ENCODE results near the gene TMEM120B. TPM values are rescaled to one million over a fixed set of nuclear protein-coding genes. Genes with fewer than 3 reads are reported as not detected.
A peak's percentile ranks its signal among the peaks of the same experiment; 100 is the strongest.

Gene TMEM120B
- total and polyA plus RNA-seq, 2 of the 13 experiments (the other 11 are each of a cell fraction or from before 2014, with no cell fraction given), result 7.1 to 12.9 TPM

- Histone ChIP-seq H4K20me1 (ENCODE audit: insufficient read depth, low read length) (no peaks in the 10 kb centered on the region), H3K9ac (ENCODE audit: insufficient read depth, low read depth, low read length) (peak within 1 kb of the TSS; percentile 12; the same call in 1 of the 2 replicates), H3K4me3 (replicated peaks in 1 of 3; ENCODE audit: insufficient read depth in 1 of 3, low read depth in 2 of 3, low read length in 3 of 3) (peak within 1 kb of the TSS; percentile 14 to 55 (median 27); a peak in 5 of 6 replicates), H3K27me3 (ENCODE audit: control insufficient read depth in 1 of 2, insufficient read depth in 2 of 2, low read length in 2 of 2) (no peaks in the 10 kb centered on the region; a peak in 1 of 5 replicates), H3K9me3 (ENCODE audit: low read length) (no peaks in the 10 kb centered on the region), H3K36me3 (replicated peaks in 1 of 2; ENCODE audit: control insufficient read depth in 1 of 2, insufficient read depth in 2 of 2, low read length in 2 of 2) (no peaks in the 10 kb centered on the region), H2AFZ (ENCODE audit: low read length) (peak within 1 kb of the TSS; percentile 23), H3K4me2 (ENCODE audit: low read depth, low read length) (peak within 1 kb of the TSS; percentile 64), H3K79me2 (ENCODE audit: insufficient read depth, low read length) (no peaks in the 10 kb centered on the region), H3K27ac (ENCODE audit: extremely low read length, insufficient read depth, low read length) (no peak within 1 kb of the TSS), H3K4me1 (ENCODE audit: insufficient read depth, low read length) (peaks cover 39% of the 10 kb centered on the region)
- FAIRE-seq (no peak), ATAC-seq (peak; percentile 29), DNase-seq (ENCODE audit: low spot score) (no peak)
- in situ Hi-C loops (cut with HindIII; ENCODE audit: extremely low pct_ligation_motif_present, low pct_unique_long_range_greater_than_20kb), result loop anchor here (5.0 kb wide), 1 partner anchor 117 kb away; no protein-coding TSS in a partner anchor
- no peak for TF ChIP-seq BCL6 (CRISPR knock-in tag; IDR thresholded peaks at IDR 0.05)
- 0 out of 2 replicates have a peak, but pooled peaks have one; percentile 12 for TF ChIP-seq ZNF687 (CRISPR knock-in tag; IDR thresholded peaks at IDR 0.05)
- TF ChIP-seq SOX5 (CRISPR knock-in tag; IDR thresholded peaks at IDR 0.05; ENCODE audit: borderline replicate concordance), result no peak
- peak; percentile 60; the same call in 1 of the 2 replicates for TF ChIP-seq PATZ1 (CRISPR knock-in tag; IDR thresholded peaks at IDR 0.05)
- ChIA-PET CTCF (ENCODE audit: low intra/inter-chr PET ratio, low total read pairs) (interaction anchor here (1.9 to 2.2 kb wide), 2 partner anchors 117 to 170 kb away, joined by 9 to 14 read pairs; no protein-coding TSS in a partner anchor), POLR2A (interaction anchor here (0.8 to 2.0 kb wide), 3 partner anchors 17 to 119 kb away, joined by 4 to 8 read pairs (median 5); no protein-coding TSS in a partner anchor)
- WGBS (ENCODE audit: low lambda C conversion rate), result 77% methylated on average over 4 of the region's 5 CpGs
- intact Hi-C loops (cut with micrococcal nuclease; ENCODE audit: unreplicated experiment), result loop anchor here (2.0 kb wide), 1 partner anchor 117 kb away; no protein-coding TSS in a partner anchor
- no TSS peak for BruUV-seq (replicated peaks)
These were observed 43.0 kb upstream of the TMEM120B start, which contains the start of gene MORN3 for GRCh38 chr12:121669521-121669900. Gene MORN3, minus strand, starts transcription at chr12:121669654. Its CDS starts 171 bp downstream, at chr12:121669483.
